GM18499 (cell line): ENCODE measurements around the gene BCAS4.
"Not testable (repeated sequence)": the region's sequence is repeated elsewhere in the genome, so short reads cannot be mapped to it uniquely, and the experiment has no call there.

Experiments
- ATAC-seq: cut with Tn5 transposase; IDR thresholded peaks from one replicate; pipeline ENCODE4 v1.9.1; 2021; ENCODE audit warnings: moderate number of reproducible peaks; ENCODE audit not compliant: insufficient read depth, unreplicated experiment

BCAS4 gene

DNA sequence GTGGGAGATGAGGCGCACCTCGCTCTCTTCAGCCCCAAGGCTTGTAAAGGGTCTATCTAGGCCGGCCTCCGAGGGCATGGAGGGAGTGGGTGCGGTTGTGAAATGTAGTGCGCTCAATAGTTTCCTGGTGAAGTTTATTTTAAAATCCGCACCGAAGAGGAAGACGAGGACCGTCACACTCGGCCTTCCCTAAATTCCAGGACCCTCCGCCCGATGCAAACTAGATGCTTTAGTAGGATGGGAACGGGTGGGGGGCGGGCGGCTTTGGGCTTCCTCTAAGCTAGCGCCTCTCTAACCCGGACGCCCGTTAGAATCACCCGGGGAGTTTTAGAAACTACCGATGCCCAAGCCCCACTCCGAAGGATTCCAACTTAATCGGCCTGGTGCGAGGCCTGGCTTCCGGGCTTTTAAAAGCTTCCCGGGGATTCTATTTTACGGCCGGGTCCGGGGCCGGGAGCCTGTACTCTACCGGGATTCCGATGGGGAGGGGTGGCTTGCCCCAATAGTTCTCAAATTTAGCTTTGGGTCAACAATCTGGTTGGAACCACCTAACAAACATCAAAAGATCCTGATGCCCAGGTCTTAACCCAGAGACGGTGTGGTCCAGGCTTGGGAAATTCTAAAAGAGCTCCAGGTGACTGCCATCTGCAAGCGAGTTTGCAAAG is 548 bp upstream of the BCAS4 start:
- no peak for ATAC-seq

DNA sequence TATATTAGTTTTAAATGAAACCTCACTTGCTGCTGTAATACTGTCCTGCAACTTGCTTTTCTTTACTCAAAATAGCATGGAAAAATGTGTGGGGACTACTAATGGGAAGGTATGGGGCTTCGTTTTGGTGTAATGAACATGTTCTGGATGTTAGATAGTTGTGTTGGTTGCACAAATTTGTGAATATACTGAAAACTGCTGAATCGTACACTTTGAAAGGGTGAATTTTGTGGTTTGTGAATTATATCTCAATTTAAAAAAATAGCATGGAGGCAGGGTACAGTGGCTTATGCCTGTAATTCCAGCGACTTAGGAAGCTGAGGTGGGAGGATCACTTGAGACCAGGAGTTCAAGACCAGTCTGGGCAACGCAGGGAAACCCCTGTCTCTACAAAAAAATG is 2.3 kb downstream of the BCAS4 start:
- ATAC-seq: no peak

DNA sequence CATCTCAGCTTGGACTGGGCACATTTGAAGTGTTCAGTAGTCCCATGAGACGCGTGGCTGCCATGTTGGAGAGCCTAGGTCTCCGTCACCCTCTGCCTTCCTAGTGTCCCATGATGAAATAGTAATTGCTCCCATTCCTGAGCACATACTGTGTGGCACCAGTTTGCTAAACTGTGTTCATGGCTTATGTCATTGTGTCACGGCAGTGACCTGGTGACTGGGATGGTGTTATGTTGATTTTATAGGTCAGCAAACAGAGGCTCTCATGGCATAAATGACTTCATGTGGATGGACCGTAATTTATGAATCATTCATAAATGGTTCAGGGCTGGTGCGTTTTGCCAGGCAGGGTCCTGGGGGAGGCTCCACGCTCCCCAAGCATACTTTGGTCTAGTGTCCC is 3.8 kb downstream of the BCAS4 start:
- ATAC-seq: no peak

DNA sequence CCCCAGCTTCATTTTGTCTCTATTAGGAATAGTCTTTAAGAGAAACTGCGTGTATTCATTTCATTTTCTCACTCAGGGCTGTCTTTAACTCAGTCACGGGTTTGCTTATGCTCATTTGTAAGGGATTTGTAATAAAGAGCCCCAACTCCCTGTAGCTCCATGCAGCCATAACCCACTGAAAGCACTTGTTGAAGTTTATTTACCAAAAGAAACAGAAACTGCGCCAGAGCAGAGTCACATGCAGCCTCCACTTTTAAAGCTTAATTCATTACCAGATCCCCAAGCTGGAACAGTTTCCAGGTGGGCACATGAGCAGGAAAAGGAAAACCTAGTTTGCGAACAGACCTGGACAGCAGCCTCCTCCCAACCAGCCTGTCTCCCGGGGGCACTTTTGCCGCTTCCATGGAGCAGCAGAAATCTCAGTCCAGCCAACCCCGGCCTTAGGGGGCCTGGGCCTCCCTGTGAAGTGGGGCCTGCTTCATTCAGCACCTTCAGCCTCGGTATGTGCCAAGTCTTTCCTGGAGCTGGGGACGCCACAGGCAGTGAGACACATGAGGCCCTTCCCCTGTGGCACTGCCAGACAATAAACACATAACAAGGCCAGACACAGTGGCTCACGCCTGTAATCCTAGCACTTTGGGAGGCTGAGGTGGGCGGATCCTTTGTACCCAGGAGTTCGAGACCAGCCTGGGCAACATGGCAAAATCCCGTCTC is 4.5 kb downstream of the BCAS4 start:
- ATAC-seq: no peak

DNA sequence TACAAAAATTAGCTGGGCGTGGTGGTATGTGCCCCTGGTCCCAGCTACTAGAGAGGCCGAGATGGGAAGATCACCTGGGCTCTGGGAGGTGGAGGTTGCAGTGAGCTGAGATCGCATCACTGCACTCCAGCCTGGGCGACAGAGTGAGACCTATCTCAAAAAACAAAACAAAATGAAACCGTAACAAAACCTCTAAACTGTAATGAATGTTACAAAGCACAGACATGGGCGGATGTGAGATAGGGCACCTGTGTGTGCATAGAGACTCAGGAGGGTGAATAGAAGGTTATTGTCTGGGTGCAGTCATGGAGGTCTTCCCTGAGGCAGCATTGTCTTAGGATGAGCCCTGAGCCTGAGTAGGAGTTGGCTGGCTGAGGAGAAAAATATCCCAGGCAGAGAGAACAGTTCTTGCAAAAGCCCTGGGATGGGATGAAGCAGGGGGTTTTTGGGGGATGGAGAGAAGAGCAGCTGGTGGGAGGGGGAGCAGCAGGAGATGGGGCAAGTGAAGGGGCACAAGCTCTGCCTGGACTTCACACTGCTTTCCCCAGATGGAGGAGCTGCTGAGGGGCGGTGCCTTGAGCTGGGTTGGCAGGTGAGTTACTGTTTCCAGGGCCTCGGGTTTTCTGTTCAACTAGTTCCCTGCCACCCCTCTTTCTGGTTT is 5.2 kb downstream of the BCAS4 start:
- ATAC-seq: peak; percentile 38

DNA sequence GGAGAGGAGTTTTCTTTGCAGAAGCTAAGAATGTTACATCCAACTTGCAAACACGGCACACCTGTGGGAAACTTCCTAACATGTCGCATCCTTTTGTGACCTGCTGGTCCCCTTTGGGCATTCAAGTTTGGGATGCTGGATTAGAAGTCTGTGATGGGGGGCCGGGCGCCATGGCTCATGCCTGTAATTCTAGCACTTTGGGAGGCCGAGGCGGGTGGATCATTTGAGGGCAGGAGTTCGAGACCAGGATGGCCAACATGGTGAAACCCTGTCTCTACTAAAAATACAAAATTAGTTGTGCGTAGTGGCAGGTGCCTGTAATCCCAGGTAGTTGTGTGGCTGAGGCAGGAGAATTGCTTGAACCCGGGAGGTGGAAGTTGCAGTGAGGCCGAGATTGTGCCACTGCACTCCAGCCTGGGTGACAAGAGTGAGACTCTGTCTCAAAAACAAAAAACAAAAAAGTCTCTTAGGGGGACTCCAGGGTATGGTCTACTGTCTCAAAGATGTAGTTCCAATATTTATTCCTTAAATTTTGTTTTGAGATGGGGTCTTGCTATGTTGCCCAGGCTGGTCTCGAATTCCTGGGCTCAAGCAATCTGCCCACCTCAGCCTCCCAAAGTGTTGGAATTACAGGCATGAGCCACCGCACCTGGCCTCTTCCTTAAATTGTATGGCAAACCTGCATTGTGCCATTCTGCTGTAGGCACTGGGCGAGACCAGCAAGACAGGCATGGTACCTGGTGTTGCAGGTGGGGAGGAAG is 6.3 kb downstream of the BCAS4 start:
- not testable (repeated sequence) for ATAC-seq

DNA sequence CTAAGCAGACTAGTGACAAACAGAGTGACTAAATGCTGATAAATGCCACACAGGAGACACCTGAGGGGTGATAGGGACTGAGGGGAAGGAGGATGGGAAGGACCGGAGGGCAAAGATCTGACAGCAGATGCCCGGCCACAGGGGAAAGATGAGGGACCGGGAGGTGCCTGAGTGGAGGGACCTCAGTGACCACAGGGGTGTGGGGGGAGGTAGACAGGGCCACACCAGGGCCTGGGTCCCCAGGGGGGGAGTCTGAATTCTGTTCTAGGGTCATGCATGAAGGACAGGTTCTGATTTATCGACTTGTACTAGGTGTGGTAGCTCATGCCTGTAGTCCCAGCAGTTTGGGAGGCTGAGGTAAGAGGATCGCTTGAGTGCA is 6.9 kb downstream of the BCAS4 start:
- ATAC-seq: no peak

DNA sequence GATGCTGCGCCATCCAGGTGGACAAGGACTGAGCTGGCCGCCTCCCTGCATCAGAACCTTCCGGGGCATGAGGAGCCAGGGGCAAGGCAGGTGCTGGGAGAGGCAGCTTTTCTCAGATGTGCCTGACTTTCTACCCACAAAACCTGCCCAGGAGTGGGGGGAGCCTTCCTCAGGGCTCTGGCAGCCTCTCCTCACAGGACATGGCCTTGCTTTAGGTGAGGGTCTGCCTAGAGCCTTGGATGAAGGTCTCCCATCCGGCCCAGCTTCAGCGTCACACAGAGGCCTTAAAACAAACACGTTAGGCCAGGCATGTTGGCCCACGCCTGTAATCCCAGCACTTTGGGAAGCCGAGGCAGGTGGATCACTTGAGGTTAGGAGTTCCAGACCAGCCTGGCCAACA is 7.4 kb downstream of the BCAS4 start:
- no peak for ATAC-seq

DNA sequence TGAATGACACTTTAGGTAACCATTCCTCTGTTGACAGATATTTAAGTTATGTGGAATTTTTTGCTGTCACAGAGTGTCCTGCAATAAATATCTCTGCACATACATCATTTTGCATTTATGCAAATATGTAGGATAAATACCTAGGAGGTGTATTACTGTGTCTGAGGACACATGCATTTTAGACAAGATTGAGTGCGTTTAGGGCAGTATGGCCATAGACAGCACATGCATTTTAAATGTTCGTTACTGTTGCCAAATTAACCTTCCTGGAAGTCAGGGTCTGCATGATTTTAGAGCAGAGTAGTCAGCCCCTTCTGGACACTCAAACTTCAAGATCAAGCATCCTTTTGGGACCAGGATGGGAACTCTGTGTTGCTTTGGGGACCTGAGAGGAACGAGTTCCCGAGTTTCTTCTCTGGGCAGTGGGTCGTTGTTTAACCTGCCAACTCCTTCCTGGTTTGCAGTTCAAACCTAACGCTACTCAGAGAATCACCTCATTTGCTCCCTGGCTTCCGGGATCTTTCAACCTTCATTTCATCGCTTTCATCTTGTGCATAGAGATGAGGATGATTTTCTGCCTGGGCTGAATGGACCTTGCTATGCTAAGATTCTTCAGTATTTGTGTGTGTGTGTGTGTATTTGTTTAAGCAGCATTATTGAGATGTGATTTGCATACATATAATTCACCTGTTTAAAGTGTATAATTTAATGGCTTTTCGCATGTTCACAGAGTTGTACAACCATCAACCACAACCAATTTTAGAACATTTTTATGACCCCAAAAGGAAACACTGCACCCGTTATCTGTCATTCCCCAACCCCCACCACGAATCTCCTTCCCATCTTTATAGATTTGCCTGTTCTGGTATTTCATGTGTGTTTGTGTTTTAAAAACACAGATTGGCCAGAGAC is 9.8 kb downstream of the BCAS4 start:
- ATAC-seq: no peak

DNA sequence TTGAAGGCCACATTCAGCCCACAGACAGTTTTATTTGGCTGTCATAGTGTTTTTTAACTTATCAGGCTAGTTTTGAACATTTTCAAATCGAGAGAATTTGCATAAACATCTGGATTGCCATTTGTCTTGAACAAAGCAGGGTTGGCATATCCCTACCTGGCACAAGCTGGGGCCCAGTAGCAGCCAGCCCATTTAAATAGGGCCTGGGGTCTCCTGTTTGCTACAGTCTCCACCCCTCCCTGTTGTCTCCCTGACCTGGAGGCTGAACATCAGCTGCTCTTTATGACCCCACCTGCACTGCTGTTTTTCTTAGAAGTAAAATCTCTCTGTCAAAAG is 10.5 kb downstream of the BCAS4 start:
- ATAC-seq: no peak

DNA sequence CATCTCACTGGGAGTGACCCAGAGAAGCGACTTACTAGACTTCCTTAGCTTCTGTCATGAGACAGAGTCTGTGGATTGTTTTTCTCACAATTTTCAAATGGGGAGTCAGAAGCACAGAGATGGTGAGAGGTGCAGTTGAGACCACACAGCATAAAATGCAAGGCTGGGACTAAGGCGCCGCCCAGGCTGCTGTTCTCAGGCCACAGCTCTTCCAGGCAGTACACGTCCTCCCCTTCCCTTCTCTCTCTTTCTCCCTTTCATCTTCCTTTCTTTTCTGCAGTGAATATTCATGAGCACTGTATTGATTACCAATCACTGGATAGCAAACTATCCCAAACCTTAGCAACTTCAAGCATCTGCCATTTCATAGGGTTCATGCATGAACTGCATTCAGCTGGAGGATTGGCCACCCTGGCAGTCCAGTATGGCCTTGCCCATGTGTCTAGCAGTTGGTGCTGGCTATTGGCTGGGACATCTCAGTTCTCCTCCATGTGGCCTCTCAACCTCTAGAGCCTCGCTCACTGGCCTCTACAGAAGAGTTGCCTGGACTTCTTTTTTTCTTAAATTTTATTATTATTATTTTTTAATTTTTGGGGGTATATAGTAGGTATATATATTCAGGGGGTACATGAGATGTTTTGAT is 11.4 kb downstream of the BCAS4 start:
- no peak for ATAC-seq

DNA sequence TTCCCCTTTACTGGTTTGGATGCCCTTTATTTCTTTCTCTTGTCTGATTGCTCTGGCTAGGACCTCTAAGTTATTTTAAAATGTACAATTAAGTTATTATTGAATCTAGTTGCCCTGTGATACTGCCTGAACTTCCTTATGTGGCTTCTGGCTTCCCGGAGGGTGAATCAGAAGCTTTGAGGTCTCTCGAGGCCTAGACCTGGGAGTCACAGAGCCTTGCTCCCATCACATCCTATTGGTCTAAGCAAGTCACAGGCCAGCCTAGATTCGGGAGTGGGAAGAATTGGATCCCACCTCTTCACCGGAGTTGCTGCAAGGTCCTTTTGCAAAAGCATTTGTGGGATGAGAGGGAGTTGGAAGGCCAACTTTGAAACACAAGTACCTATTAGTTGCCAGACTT is 15.2 kb downstream of the BCAS4 start:
- no peak for ATAC-seq

DNA sequence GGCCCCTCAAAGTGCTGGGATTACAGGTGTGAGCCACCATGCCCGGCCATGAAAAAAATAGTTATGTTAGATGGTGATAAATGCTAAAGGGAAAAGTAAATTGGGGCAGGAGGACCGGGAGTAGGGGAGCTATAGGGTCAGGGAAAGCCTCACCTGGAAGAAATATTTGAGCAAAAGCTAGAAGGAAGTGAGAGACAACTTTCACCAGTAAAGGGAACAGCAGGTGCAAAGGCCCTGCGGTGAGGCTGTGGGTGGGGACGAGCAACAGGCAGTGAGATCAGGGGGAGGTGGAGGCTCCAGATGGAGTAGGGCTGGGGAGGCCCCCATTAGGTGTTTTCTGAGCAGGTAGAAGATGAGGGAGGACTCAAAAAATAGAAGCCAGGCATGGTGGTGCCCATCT is 16.0 kb downstream of the BCAS4 start:
- no peak for ATAC-seq

DNA sequence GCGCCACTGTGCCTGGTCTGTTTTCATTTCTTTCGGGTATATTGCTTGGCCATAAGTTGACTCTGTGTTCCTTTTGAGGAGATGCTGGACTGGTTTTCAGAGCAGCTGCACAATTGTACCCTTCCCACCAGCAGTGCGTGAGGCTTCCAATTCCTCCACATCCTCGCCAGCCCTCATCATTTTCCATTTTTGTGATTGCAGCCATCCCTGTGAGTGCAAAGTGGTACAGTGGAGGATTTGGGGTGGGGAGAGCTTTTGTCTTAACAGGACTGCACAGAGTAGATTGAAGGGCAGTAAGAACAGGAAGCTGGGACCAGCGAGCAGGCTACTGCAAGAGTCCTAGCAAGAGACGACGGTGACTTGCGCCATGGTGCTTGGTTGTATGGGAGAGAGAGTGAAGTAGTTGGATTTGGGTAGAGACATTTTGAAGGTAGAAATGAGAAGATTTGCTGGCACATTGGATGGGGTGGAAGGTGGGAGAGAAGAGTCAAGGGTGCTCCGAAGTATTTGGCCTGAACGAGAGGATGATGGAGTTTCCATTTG is 18.3 kb downstream of the BCAS4 start:
- no peak for ATAC-seq

DNA sequence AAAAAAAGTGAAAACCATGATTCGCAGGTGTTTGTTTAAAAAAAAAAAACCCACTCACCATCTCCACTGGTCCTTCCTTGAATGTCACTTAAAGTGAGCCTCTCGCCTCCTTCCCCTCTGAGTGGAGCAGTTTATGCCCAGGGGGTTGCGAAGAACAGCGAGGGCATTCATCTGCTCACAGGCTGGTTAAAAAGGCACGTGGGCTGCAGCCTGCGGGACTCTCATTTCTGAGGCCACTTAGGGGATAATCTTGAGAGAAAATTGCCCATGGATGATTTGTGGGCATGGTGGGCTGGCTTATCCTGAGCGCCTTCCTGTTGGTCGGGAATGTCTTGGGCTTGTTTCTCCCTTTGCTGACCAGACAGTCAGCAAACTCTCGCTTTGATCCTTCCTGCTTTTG is 18.9 kb downstream of the BCAS4 start:
- ATAC-seq: no peak

DNA sequence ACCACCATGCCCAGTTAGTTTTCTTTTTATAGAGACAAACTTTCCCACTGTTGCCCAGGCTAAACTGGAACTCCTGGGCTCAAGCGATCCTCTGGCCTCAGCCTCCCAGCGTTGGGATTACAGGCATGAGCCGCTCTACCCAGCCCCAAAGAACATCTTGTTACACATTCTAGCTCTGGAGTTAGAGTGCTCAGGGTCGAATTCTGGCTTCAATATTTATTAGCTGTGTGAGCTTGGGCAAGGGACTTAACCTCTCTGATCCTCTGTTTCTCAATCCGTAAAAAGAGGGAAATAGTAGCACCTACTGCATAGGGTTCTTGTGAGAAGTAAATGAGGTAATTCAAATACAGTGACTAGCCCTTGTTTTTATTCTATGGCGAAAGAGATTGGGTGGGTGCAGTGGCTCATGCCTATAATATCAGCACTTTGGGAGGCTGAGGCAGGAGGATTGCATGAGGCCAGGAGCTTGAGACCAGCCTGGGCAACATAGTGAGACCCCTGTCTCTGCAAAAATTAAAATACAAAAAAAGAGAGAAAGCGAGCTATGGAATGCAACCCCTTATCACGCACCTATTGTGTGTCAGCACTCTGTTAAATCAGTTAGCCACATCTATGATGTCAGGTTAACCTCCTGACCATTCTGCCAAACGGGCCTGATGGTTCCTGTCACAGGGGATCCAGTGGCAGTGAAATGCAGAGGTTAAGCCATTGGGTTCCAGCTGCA is 19.7 kb downstream of the BCAS4 start:
- no peak for ATAC-seq

DNA sequence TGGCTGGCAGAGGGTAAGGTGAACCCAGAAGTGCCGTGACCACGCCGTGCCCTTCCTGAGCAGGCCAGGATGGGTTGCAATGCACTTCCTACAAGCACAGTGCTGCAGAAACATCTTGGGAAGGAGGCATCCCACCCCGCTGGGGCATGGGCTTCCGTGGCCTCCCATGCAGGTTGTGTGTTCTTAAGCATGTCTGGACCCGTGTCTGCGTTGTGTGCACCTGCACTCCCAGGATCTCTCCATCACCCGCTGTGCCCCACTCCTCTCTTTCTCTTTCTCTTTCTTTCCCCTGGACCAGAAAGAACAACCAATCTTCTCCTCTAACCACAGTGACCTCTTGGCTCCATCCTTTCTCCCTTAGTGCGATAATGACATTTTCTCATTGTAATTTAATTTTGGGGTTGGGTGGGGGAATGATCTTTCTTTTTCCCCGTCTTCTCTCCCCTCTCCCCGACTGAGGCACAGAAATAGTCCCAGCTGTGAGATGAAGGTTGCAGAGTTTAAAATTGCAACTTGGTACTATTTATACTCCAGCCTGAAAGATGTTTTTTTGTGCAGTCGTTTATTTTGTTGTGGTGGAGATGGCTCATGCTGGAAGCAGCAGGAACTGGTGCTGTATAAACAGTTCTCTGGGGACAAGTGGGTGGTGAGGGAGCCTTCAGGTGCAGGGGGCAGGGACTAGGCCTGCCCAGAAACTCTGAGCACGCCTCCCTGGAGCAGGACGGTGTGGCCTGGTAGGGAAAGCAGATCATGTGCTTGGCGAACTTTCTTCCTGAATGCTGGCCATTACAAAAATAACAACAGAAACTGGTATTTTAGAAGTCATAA is 20.5 kb downstream of the BCAS4 start:
- peak; percentile 27 for ATAC-seq

DNA sequence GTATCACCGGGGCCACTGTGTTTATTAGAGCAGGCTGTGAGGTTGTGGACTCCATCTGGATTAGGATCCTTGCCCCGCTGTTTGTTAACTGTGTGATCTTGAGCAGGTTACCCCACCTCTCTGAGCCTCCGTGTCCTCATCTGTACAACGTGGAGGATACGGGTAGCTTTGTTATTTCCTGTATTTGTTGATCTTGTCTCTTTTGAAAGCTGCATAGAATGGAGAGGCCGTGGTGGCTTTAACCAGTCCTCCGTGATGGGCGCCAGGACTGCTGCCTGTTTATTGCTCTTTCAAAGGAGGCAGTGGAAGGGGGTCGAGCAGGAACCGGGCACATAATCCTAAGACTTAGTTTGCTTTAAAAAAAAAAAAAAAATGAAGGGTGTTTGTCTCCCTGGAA is 22.9 kb downstream of the BCAS4 start:
- ATAC-seq: no peak
